GM23338 (cell line): ENCODE results near the gene SAMD10. TPM values are rescaled to one million over a fixed set of nuclear protein-coding genes. Genes with fewer than 3 reads are reported as not detected.

ENCODE experiments used
- ATAC-seq: fragments of 200-7000 bp; cut with Tn5 transposase; 3 replicates; pipeline ENCODE4 v1.9.1; 2020
- DNase-seq: peaks from one replicate; pipeline ENCODE4 v3.0.0-alpha.2; 2015; ENCODE audit warnings: low spot score
- H2AFZ ChIP-seq: fragments of 200-600 bp; sonication (generic); 2 replicates; pipeline ENCODE4 v1.8.0; 2016; ENCODE audit warnings: antibody characterized with exemption, mild to moderate bottlenecking, moderate library complexity
- H3F3A ChIP-seq: fragments of 200-600 bp; sonication (generic); replicated peaks from 2 replicates; pipeline ENCODE4 v1.8.0; 2017; ENCODE audit warnings: antibody characterized with exemption, mixed run types, low read depth
- H3K27ac ChIP-seq: fragments of 200-600 bp; sonication (generic); 2 replicates; pipeline ENCODE4 v1.6.1; 2016; ENCODE audit warnings: low read depth
- H3K27me3 ChIP-seq: fragments of 200-600 bp; sonication (generic); 2 replicates; pipeline ENCODE4 v1.8.0; 2016; ENCODE audit warnings: mild to moderate bottlenecking, mixed run types, moderate library complexity; ENCODE audit not compliant: insufficient read depth
- H3K36me3 ChIP-seq: fragments of 200-600 bp; sonication (generic); 2 replicates; pipeline ENCODE4 v1.8.0; 2016; ENCODE audit warnings: mild to moderate bottlenecking; ENCODE audit not compliant: insufficient read depth
- H3K4me1 ChIP-seq: fragments of 200-600 bp; sonication (generic); 2 replicates; pipeline ENCODE4 v1.8.0; 2016; ENCODE audit warnings: mild to moderate bottlenecking, moderate library complexity; ENCODE audit not compliant: insufficient read depth
- H3K4me2 ChIP-seq: fragments of 200-600 bp; sonication (generic); 2 replicates; pipeline ENCODE4 v1.7.1; 2017; ENCODE audit warnings: mixed run types
- H3K4me3 ChIP-seq: fragments of 200-600 bp; sonication (generic); 2 replicates; pipeline ENCODE4 v1.6.1; 2016; ENCODE audit warnings: mixed run types
- H3K79me2 ChIP-seq: fragments of 200-600 bp; sonication (generic); replicated peaks from 2 replicates; pipeline ENCODE4 v1.8.0; 2017; ENCODE audit warnings: mild to moderate bottlenecking; ENCODE audit not compliant: insufficient read depth
- H3K9me2 ChIP-seq: fragments of 200-600 bp; sonication (generic); 2 replicates; pipeline ENCODE4 v1.8.0; 2017; ENCODE audit not compliant: insufficient read depth
- H4K20me1 ChIP-seq: fragments of 200-600 bp; sonication (generic); replicated peaks from 2 replicates; pipeline ENCODE4 v1.8.0; 2017; ENCODE audit warnings: mild to moderate bottlenecking; ENCODE audit not compliant: insufficient read depth
- H3K27ac Mint-ChIP-seq: 2 replicates; pipeline ENCODE4 v1.8.0; 2020; ENCODE audit warnings: inconsistent platforms, mild to moderate bottlenecking, moderate library complexity, mixed read lengths
- H3K27me3 Mint-ChIP-seq: 3 replicates; pipeline ENCODE4 v1.8.0; 2022; ENCODE audit warnings: low read depth, mild to moderate bottlenecking, moderate library complexity, mixed read lengths, inconsistent platforms; ENCODE audit not compliant: insufficient read depth, poor library complexity
- H3K36me3 Mint-ChIP-seq: 3 replicates; pipeline ENCODE4 v1.8.0; 2021; ENCODE audit warnings: low read depth, mild to moderate bottlenecking, inconsistent platforms, moderate library complexity, mixed read lengths
- H3K4me1 Mint-ChIP-seq: 3 replicates; pipeline ENCODE4 v1.8.0; 2020; ENCODE audit warnings: mild to moderate bottlenecking, inconsistent platforms, mixed read lengths
- H3K4me3 Mint-ChIP-seq: 3 replicates; pipeline ENCODE4 v1.8.0; 2021; ENCODE audit warnings: moderate library complexity, mild to moderate bottlenecking, inconsistent platforms, mixed read lengths
- H3K9me3 Mint-ChIP-seq: 3 replicates; pipeline ENCODE4 v1.8.0; 2020; ENCODE audit warnings: moderate library complexity, mild to moderate bottlenecking, inconsistent platforms, mixed read lengths
- CREB1 ChIP-seq: fragments of 250-450 bp; sonication (Bioruptor Pico); IDR thresholded peaks from 2 replicates; pipeline ENCODE4 v1.5.0; 2020; ENCODE audit warnings: low read depth, mild to moderate bottlenecking, moderate library complexity
- CTCF ChIP-seq, 2 experiments: fragments of 200-600 bp in 1 of 2; sonication (generic) in 1 of 2; conservative IDR thresholded peaks; 2 replicates each; pipeline versions ENCODE4 v1.5.1 to v1.6.1; 2016 to 2017; ENCODE audit warnings: antibody characterized with exemption in 2 of 2, low read depth in 2 of 2, mild to moderate bottlenecking in 2 of 2, moderate library complexity in 1 of 2
- ETS1 ChIP-seq: IDR thresholded peaks from 2 replicates; pipeline ENCODE4 v1.6.1; 2016; ENCODE audit warnings: antibody characterized with exemption
- EZH2 ChIP-seq: fragments of 200-600 bp; sonication (generic); IDR thresholded peaks from one replicate; pipeline ENCODE4 v1.8.0; 2017; ENCODE audit warnings: antibody characterized with exemption, mild to moderate bottlenecking, low read depth; ENCODE audit not compliant: unreplicated experiment
- EZH2phosphoT487 ChIP-seq: fragments of 200-600 bp; sonication (generic); IDR thresholded peaks from one replicate; pipeline ENCODE4 v1.8.1; 2018; ENCODE audit warnings: antibody characterized with exemption; ENCODE audit not compliant: unreplicated experiment
- JUNB ChIP-seq: IDR thresholded peaks from one replicate; pipeline ENCODE4 v1.6.1; 2016; ENCODE audit warnings: antibody characterized with exemption; ENCODE audit not compliant: unreplicated experiment
- NANOG ChIP-seq: IDR thresholded peaks from 2 replicates; pipeline ENCODE4 v1.6.1; 2016; ENCODE audit warnings: antibody characterized with exemption, borderline replicate concordance
- POLR2AphosphoS5 ChIP-seq: IDR thresholded peaks from 2 replicates; pipeline ENCODE4 v1.6.1; 2016; ENCODE audit warnings: antibody characterized with exemption, low read depth
- STAT1 ChIP-seq: IDR thresholded peaks from one replicate; pipeline ENCODE4 v1.6.1; 2016; ENCODE audit warnings: antibody characterized with exemption; ENCODE audit not compliant: unreplicated experiment
- ZNF114 ChIP-seq: fragments of 250-450 bp; sonication (Bioruptor Pico); IDR thresholded peaks from 2 replicates; pipeline ENCODE4 v1.5.0; 2020; ENCODE audit warnings: mild to moderate bottlenecking, moderate library complexity
- ZNF331 ChIP-seq: fragments of 250-450 bp; sonication (Bioruptor Pico); IDR thresholded peaks from 2 replicates; pipeline ENCODE4 v1.5.0; 2020; ENCODE audit warnings: low read depth, mild to moderate bottlenecking, moderate library complexity
- ZNF462 ChIP-seq: fragments of 250-450 bp; sonication (Bioruptor Pico); IDR thresholded peaks from 2 replicates; pipeline ENCODE4 v1.5.0; 2020; ENCODE audit warnings: mild to moderate bottlenecking, moderate library complexity
- polyA plus RNA-seq: library from polyadenylated mRNA; unstranded; fragments of >200 nt; fragmentation: Nextera tagmentation; extraction: Ambion mirVana; gene quantifications from 2 replicates; pipeline ENCODE4 v1.2.1, GENCODE V29; 2016
- total RNA-seq: library from RNA; depleted of rRNA; stranded (reverse); fragments of >200 nt; shearing (Covaris generic); gene quantifications from 2 replicates; pipeline ENCODE4 v1.2.3, GENCODE V29; 2014

The SAMD10 gene
- total and polyA plus RNA-seq, 2 experiments from 2014 or later, result 2.1 to 7.3 TPM

GRCh38 chr20:63964412-63964811 lies 15.0 kb downstream of the SAMD10 start (continued):
- TF ChIP-seq EZH2, result no peak
- no peak for TF ChIP-seq NANOG
- no peak for TF ChIP-seq ZNF114
- no peak for TF ChIP-seq CTCF (conservative IDR thresholded peaks at IDR 0.05; ENCODE audit: low read depth in 2 of 2)
- no peak for TF ChIP-seq JUNB
- TF ChIP-seq STAT1, result no peak
- TF ChIP-seq ZNF331, result no peak
- TF ChIP-seq ETS1, result no peak
- no peak for TF ChIP-seq CREB1 (CRISPR knock-in tag)

GRCh38 chr20:63963784-63964301 lies 15.6 kb downstream of the SAMD10 start:
- H3K27ac Mint-ChIP-seq, result no peak overlapping the region
- Histone ChIP-seq H4K20me1 (no peaks in the 10 kb centered on the region), H3K27me3 (no peaks in the 10 kb centered on the region), H3K4me1 (peaks cover 12% of the 10 kb centered on the region), H2AFZ (no peak overlapping the region), H3K36me3 (no peaks in the 10 kb centered on the region), H3K9me2 (no peaks in the 10 kb centered on the region), H3K4me2 (no peak overlapping the region), H3K27ac (no peak overlapping the region), H3F3A (no peaks in the 10 kb centered on the region), H3K4me3 (no peak overlapping the region), H3K79me2 (peaks cover 7% of the 10 kb centered on the region)
- H3K27me3 Mint-ChIP-seq, result peaks cover 7% of the 10 kb centered on the region
- no peaks in the 10 kb centered on the region for H3K9me3 Mint-ChIP-seq
- peaks cover 28% of the 10 kb centered on the region; the same call in 2 of the 3 replicates for H3K36me3 Mint-ChIP-seq
- ATAC-seq (no peak), DNase-seq (no peak)
- no peak overlapping the region for H3K4me3 Mint-ChIP-seq
- peaks cover 14% of the 10 kb centered on the region for H3K4me1 Mint-ChIP-seq
- TF ChIP-seq EZH2phosphoT487, result no peak
- TF ChIP-seq JUNB, result no peak
- TF ChIP-seq CTCF (conservative IDR thresholded peaks at IDR 0.05; ENCODE audit: low read depth in 2 of 2), result no peak
- no peak for TF ChIP-seq ZNF331
- TF ChIP-seq ZNF114, result no peak
- no peak for TF ChIP-seq ZNF462 (CRISPR knock-in tag)
- no peak for TF ChIP-seq POLR2AphosphoS5
- TF ChIP-seq STAT1, result no peak
